Measurements from ENCODE around the gene SERTAD2.
A peak's percentile ranks its signal among the peaks of the same experiment; 100 is the strongest.

SERTAD2 gene

GRCh38 chr2:64627860-64628841 is 25.6 kb downstream of the SERTAD2 start:
- no peak for DNase-seq (ENCODE audit: low spot score)

GRCh38 chr2:64626963-64627760 is 26.6 kb downstream of the SERTAD2 start:
- DNase-seq (ENCODE audit: low spot score) = peak; percentile 77

GRCh38 chr2:64626146-64626809 is 27.4 kb downstream of the SERTAD2 start:
- DNase-seq (ENCODE audit: low spot score) = no peak

GRCh38 chr2:64625299-64626145 is 28.2 kb downstream of the SERTAD2 start:
- no peak for DNase-seq (ENCODE audit: low spot score)

- DNase-seq (ENCODE audit: low spot score) = no peak
Measured at GRCh38 chr2:64624862-64625261, 28.9 kb downstream of the SERTAD2 start.

- DNase-seq (ENCODE audit: low spot score) = no peak
Measured at GRCh38 chr2:64624108-64624610, 29.6 kb downstream of the SERTAD2 start.

GRCh38 chr2:64623242-64623850 is 30.4 kb downstream of the SERTAD2 start:
- no peak for DNase-seq (ENCODE audit: low spot score)

- no peak for DNase-seq (ENCODE audit: low spot score)
Measured at GRCh38 chr2:64622443-64623241, 31.1 kb downstream of the SERTAD2 start.

GRCh38 chr2:64620661-64621060 is 33.1 kb downstream of the SERTAD2 start:
- no peak for DNase-seq (ENCODE audit: low spot score)

- peak; percentile 65 for DNase-seq (ENCODE audit: low spot score)
Measured at GRCh38 chr2:64617631-64618151, 36.0 kb downstream of the SERTAD2 start.

GRCh38 chr2:64615844-64616536 is 37.7 kb downstream of the SERTAD2 start:
- no peak for DNase-seq (ENCODE audit: low spot score)

- DNase-seq (ENCODE audit: low spot score) = no peak
Measured at GRCh38 chr2:64615192-64615763, 38.4 kb downstream of the SERTAD2 start.

GRCh38 chr2:64613276-64613675 is 40.4 kb downstream of the SERTAD2 start:
- no peak for DNase-seq (ENCODE audit: low spot score)

GRCh38 chr2:64612575-64613195 is 41.0 kb downstream of the SERTAD2 start:
- DNase-seq (ENCODE audit: low spot score) = no peak

GRCh38 chr2:64610316-64610855 is 43.3 kb downstream of the SERTAD2 start:
- no peak for DNase-seq (ENCODE audit: low spot score)

- no peak for DNase-seq (ENCODE audit: low spot score)
Measured at GRCh38 chr2:64609942-64610281, 43.8 kb downstream of the SERTAD2 start.

- peak; percentile 42 for DNase-seq (ENCODE audit: low spot score)
Measured at GRCh38 chr2:64609227-64609941, 44.3 kb downstream of the SERTAD2 start.

Measured in globus pallidus (tissue), 1 donor.